H9 (cell line): ENCODE results near the gene TXNDC11. TPM values are rescaled to one million over a fixed set of nuclear protein-coding genes. Genes with fewer than 3 reads are reported as not detected.

Experiments
- DNase-seq: peaks from one replicate; pipeline ENCODE4 v3.0.0-alpha.2; 2017
- H2AFZ ChIP-seq: one replicate; pipeline ENCODE4 v1.6.1; 2013; ENCODE audit warnings: mild to moderate bottlenecking, low read length, control low read depth, moderate library complexity
- H2AK5ac ChIP-seq: 2 replicates; pipeline ENCODE4 v1.6.1; 2013; ENCODE audit warnings: low read length, control low read depth, mixed read lengths; ENCODE audit not compliant: insufficient read length
- H2BK120ac ChIP-seq: one replicate; pipeline ENCODE4 v1.6.1; 2013; ENCODE audit warnings: low read depth, mild to moderate bottlenecking, low read length, control low read depth, inconsistent platforms; ENCODE audit not compliant: poor library complexity, severe bottlenecking
- H2BK12ac ChIP-seq: 2 replicates; pipeline ENCODE4 v1.6.1; 2013; ENCODE audit warnings: low read length, control low read depth, mixed read lengths, low read depth; ENCODE audit not compliant: insufficient read length
- H2BK15ac ChIP-seq: 2 replicates; pipeline ENCODE4 v1.6.1; 2013; ENCODE audit warnings: low read depth, low read length, control low read depth
- H2BK20ac ChIP-seq: one replicate; pipeline ENCODE4 v1.6.1; 2013; ENCODE audit warnings: low read depth, mild to moderate bottlenecking, low read length, control low read depth, inconsistent platforms; ENCODE audit not compliant: poor library complexity, severe bottlenecking
- H2BK5ac ChIP-seq: 2 replicates; pipeline ENCODE4 v1.6.1; 2013; ENCODE audit warnings: low read length, control low read depth, mixed read lengths; ENCODE audit not compliant: insufficient read length
- H3K14ac ChIP-seq: 2 replicates; pipeline ENCODE4 v1.6.1; 2013; ENCODE audit warnings: low read length, control low read depth; ENCODE audit not compliant: insufficient read depth
- H3K18ac ChIP-seq: 2 replicates; pipeline ENCODE4 v1.6.1; 2013; ENCODE audit warnings: low read depth, mild to moderate bottlenecking, mixed read lengths, low read length, control low read depth; ENCODE audit not compliant: insufficient read length
- H3K23ac ChIP-seq: 2 replicates; pipeline ENCODE4 v1.6.1; 2013; ENCODE audit warnings: low read length, control low read depth, mixed read lengths, low read depth; ENCODE audit not compliant: insufficient read length
- H3K23me2 ChIP-seq: 2 replicates; pipeline ENCODE4 v1.6.1; 2013; ENCODE audit warnings: low read depth, mild to moderate bottlenecking, mixed read lengths, low read length, control low read depth; ENCODE audit not compliant: insufficient read length, poor library complexity, severe bottlenecking
- H3K27ac ChIP-seq: 2 replicates; pipeline ENCODE4 v1.5.1; 2013; ENCODE audit warnings: low read length, control low read depth, mixed read lengths, low read depth; ENCODE audit not compliant: insufficient read length
- H3K27me3 ChIP-seq: 2 replicates; pipeline ENCODE4 v1.6.1; 2013; ENCODE audit warnings: low read length, control low read depth, inconsistent platforms; ENCODE audit not compliant: insufficient read depth
- H3K4ac ChIP-seq: 2 replicates; pipeline ENCODE4 v1.6.1; 2013; ENCODE audit warnings: low read depth, mild to moderate bottlenecking, control low read depth, inconsistent platforms, low read length, moderate library complexity
- H3K4me1 ChIP-seq: 2 replicates; pipeline ENCODE4 v1.6.1; 2013; ENCODE audit warnings: low read length, control low read depth, inconsistent platforms; ENCODE audit not compliant: insufficient read depth
- H3K4me2 ChIP-seq: 2 replicates; pipeline ENCODE4 v1.6.1; 2013; ENCODE audit warnings: low read length, control low read depth, mixed read lengths; ENCODE audit not compliant: insufficient read length, insufficient read depth
- H3K56ac ChIP-seq: 2 replicates; pipeline ENCODE4 v1.6.1; 2013; ENCODE audit warnings: low read depth, mild to moderate bottlenecking, mixed read lengths, low read length, control low read depth; ENCODE audit not compliant: insufficient read length
- H3K79me1 ChIP-seq: 2 replicates; pipeline ENCODE4 v1.6.1; 2013; ENCODE audit warnings: low read depth, mild to moderate bottlenecking, moderate library complexity, low read length, control low read depth, inconsistent platforms; ENCODE audit not compliant: insufficient read depth, poor library complexity, severe bottlenecking
- H3K79me2 ChIP-seq: 2 replicates; pipeline ENCODE4 v1.6.1; 2013; ENCODE audit warnings: low read length, control low read depth, inconsistent platforms; ENCODE audit not compliant: insufficient read depth
- H3K9ac ChIP-seq: 2 replicates; pipeline ENCODE4 v1.6.1; 2013; ENCODE audit warnings: low read length, control low read depth, mixed read lengths; ENCODE audit not compliant: insufficient read length; ENCODE audit errors: extremely low read depth
- H3K9me3 ChIP-seq: one replicate; pipeline ENCODE4 v1.6.1; 2013; ENCODE audit warnings: low read depth, low read length, inconsistent platforms; ENCODE audit not compliant: control insufficient read depth
- H3T11ph ChIP-seq: one replicate; pipeline ENCODE4 v1.6.1; 2013; ENCODE audit warnings: mild to moderate bottlenecking, low read length, control low read depth, inconsistent platforms
- H4K20me1 ChIP-seq: one replicate; pipeline ENCODE4 v1.6.1; 2013; ENCODE audit not compliant: control insufficient read depth, insufficient read length, insufficient read depth
- H4K5ac ChIP-seq: 2 replicates; pipeline ENCODE4 v1.6.1; 2013; ENCODE audit warnings: low read depth, mild to moderate bottlenecking, mixed read lengths, low read length, control low read depth; ENCODE audit not compliant: insufficient read length
- H4K8ac ChIP-seq: replicated peaks from 2 replicates; pipeline ENCODE4 v1.6.1; 2013; ENCODE audit warnings: low read length, control low read depth, mixed read lengths, low read depth; ENCODE audit not compliant: insufficient read length
- H4K91ac ChIP-seq: 2 replicates; pipeline ENCODE4 v1.6.1; 2013; ENCODE audit warnings: low read depth, mild to moderate bottlenecking, moderate library complexity, mixed read lengths, low read length, control low read depth; ENCODE audit not compliant: insufficient read length
- H3K27ac Mint-ChIP-seq, 3 experiments: 2 replicates in 2 of 3; 3 replicates in 1 of 3; pipeline ENCODE4 v1.8.0; 2020 to 2021; ENCODE audit warnings: mixed read lengths in 3 of 3, mild to moderate bottlenecking in 1 of 3, moderate library complexity in 1 of 3
- H3K27me3 Mint-ChIP-seq: 2 replicates; pipeline ENCODE4 v1.8.0; 2021; ENCODE audit warnings: low read depth, mild to moderate bottlenecking, moderate library complexity, mixed read lengths
- H3K36me3 Mint-ChIP-seq, 3 experiments: 2 replicates in 2 of 3; 3 replicates in 1 of 3; pipeline ENCODE4 v1.8.0; 2020 to 2021; ENCODE audit warnings: low read depth in 3 of 3, mixed read lengths in 3 of 3; ENCODE audit not compliant: insufficient read depth in 1 of 3
- H3K4me1 Mint-ChIP-seq, 2 experiments: 2 replicates each; pipeline ENCODE4 v1.8.0; 2020; ENCODE audit warnings: mixed read lengths in 2 of 2
- H3K4me3 Mint-ChIP-seq, 2 experiments: 2 replicates in 1 of 2; 3 replicates in 1 of 2; pipeline ENCODE4 v1.8.0; 2020 to 2021; ENCODE audit warnings: mild to moderate bottlenecking in 2 of 2, mixed read lengths in 2 of 2, moderate library complexity in 1 of 2
- H3K9me3 Mint-ChIP-seq, 2 experiments: 2 replicates in 1 of 2; 3 replicates in 1 of 2; pipeline ENCODE4 v1.8.0; 2020; ENCODE audit warnings: mild to moderate bottlenecking in 2 of 2, mixed read lengths in 2 of 2, moderate library complexity in 1 of 2
- WGBS: extraction: QIAGEN DNeasy Blood & Tissue Kit; methylation state at CpG from one replicate; pipeline ENCODE4 v1.1.7; 2013; ENCODE audit warnings: missing lambda C conversion rate, low lambda C conversion rate, mixed read lengths; ENCODE audit not compliant: insufficient read length; ENCODE audit errors: extremely low coverage; 5-methylcytosine and 5-hydroxymethylcytosine counted together
- total RNA-seq: library from RNA; stranded (reverse); gene quantifications from 2 replicates; pipeline ENCODE4 v1.2.1, GENCODE V29; 2021
- TF ChIP-seq, protein P1 (sequence below): fragments of 200-600 bp; sonication (generic); conservative IDR thresholded peaks from 3 replicates; pipeline ENCODE4 v1.8.0; 2021; ENCODE audit warnings: antibody characterized with exemption, mild to moderate bottlenecking

TXNDC11 gene
- total RNA-seq, 1 experiment from 2014 or later = 12.2 TPM

DNA sequence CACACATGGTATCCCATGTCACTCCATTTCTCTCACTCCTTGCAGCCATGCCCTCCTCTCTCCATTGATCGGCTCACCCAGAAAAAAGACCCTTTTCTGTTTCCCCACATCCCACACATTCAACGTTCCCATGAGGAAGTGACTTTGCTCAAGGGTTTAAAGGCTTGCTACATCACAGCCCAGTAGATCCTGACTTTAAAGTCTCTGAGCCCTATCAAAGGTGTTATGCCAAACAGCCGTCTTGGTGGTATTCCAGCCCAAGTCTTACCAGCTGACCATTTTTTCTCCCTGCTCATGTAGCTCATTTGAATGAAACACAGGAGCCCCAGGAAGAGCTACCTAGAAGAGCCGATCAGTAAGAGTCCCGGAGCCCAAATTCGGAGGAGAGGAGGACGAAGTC is 7.4 kb upstream of the TXNDC11 start:
- no peak overlapping the region for H3K4me3 Mint-ChIP-seq

More for the DNA sequence above, 7.4 kb upstream of the TXNDC11 start:
- Histone ChIP-seq H3K23me2 (no peaks in the 10 kb centered on the region), H2BK15ac (no peak overlapping the region), H4K91ac (no peak overlapping the region), H4K20me1 (no peaks in the 10 kb centered on the region), H2BK20ac (no peak overlapping the region), H3K9ac (no peak overlapping the region), H3K79me1 (no peaks in the 10 kb centered on the region), H2BK5ac (no peak overlapping the region), H3K56ac (no peak overlapping the region), H2BK12ac (no peak overlapping the region), H2AFZ (no peak overlapping the region), H3T11ph (no peak overlapping the region), H3K27ac (no peak overlapping the region), H3K23ac (no peak overlapping the region), H3K9me3 (no peaks in the 10 kb centered on the region), H3K27me3 (no peaks in the 10 kb centered on the region), H3K4ac (no peak overlapping the region), H4K8ac (no peak overlapping the region), H3K4me1 (no peaks in the 10 kb centered on the region), H4K5ac (no peak overlapping the region), H3K18ac (no peak overlapping the region), H2BK120ac (no peak overlapping the region), H3K14ac (no peak overlapping the region), H3K79me2 (no peaks in the 10 kb centered on the region), H2AK5ac (no peak overlapping the region), H3K4me2 (no peak overlapping the region)
- peak overlapping the region in 1 of 3 experiments; percentile 46; a peak in 2 of 7 replicates for H3K27ac Mint-ChIP-seq
- WGBS = no CpG with 5 or more reads among the region's 7 CpGs
- no peak for DNase-seq
- TF ChIP-seq, protein P1, sequence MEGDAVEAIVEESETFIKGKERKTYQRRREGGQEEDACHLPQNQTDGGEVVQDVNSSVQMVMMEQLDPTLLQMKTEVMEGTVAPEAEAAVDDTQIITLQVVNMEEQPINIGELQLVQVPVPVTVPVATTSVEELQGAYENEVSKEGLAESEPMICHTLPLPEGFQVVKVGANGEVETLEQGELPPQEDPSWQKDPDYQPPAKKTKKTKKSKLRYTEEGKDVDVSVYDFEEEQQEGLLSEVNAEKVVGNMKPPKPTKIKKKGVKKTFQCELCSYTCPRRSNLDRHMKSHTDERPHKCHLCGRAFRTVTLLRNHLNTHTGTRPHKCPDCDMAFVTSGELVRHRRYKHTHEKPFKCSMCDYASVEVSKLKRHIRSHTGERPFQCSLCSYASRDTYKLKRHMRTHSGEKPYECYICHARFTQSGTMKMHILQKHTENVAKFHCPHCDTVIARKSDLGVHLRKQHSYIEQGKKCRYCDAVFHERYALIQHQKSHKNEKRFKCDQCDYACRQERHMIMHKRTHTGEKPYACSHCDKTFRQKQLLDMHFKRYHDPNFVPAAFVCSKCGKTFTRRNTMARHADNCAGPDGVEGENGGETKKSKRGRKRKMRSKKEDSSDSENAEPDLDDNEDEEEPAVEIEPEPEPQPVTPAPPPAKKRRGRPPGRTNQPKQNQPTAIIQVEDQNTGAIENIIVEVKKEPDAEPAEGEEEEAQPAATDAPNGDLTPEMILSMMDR = no peak
- no peaks in the 10 kb centered on the region for H3K9me3 Mint-ChIP-seq
- H3K4me1 Mint-ChIP-seq = peaks cover 0 to 3% of the 10 kb centered on the region in 2 experiments; a peak in 2 of 4 replicates
- peaks cover 10 to 43% (median 38%) of the 10 kb centered on the region in 3 experiments; a peak in 6 of 7 replicates for H3K36me3 Mint-ChIP-seq
- H3K27me3 Mint-ChIP-seq = no peaks in the 10 kb centered on the region
